Measurements from ENCODE around the gene RCSD1.
A peak's percentile ranks its signal among the peaks of the same experiment; 100 is the strongest.

Gene RCSD1

DNA sequence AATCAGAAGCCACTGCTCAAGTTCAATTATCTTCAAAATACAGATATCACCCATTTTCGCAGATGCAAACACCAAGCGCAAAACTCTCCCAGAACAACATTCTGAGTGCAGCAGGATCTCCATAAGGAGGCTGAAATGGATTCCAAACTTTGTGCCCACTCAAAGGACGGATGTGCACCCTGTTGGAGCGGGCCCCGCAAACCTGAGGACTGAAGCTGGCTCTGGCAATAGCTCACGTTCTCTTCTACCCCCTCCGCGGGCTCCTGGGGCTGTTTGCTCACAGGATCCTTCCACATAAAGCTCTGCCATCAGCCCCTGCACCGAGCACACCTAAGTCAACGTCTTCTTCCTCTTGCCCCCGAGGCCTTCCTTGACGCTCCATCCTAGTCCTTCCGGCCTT is 11.7 kb upstream of the RCSD1 start:
- no peak for DNase-seq (ENCODE audit: low read depth in 2 of 2)

DNA sequence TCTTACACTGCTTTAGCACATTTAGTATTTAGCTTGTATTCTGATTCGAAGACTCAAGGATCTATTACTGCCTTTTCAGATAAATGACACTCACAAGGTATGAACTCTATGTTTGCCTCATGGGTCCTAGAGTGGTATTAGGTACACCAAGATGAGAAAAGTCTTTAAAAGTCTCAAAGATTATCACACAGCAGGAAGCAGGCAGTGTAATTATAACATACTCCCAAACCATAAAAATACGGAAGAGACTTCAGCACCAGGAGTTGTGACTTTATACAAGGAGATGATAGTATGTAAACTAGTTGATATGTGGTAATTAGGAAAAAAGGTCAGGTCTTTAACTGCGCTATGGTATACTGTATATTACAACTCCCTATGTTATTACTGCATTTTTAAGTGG is 11.2 kb upstream of the RCSD1 start:
- DNase-seq (ENCODE audit: low read depth in 2 of 2), result no peak

GRCh38 chr1:167620002-167620401 is 10.0 kb upstream of the RCSD1 start:
- DNase-seq (ENCODE audit: low read depth in 2 of 2), result no peak

- DNase-seq (ENCODE audit: low read depth in 2 of 2), result no peak
These were observed 8.2 kb upstream of the RCSD1 start for GRCh38 chr1:167621780-167622313.

DNA sequence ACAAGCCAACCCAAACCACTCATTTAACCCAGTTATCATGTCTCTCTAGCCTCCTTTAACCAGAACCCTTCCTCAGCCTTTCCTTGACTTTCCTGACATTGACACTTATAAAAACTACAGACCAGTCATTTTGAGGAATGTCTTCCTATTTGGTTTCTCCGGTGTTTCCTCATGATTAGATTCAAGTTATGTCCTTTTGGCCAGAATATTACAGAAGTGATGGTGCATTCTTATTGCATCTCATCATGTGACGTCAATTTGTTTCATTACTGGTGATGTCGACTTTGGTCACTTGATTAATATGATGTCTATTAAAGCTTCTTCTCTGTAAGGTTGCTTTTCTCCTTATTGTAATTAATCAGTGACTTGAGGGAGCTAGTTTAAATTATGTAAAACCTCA is 6.1 kb upstream of the RCSD1 start:
- no peak for DNase-seq (ENCODE audit: low read depth in 2 of 2)

- DNase-seq (ENCODE audit: low read depth in 2 of 2), result no peak
These were observed 4.8 kb upstream of the RCSD1 start for GRCh38 chr1:167625040-167625823.

DNA sequence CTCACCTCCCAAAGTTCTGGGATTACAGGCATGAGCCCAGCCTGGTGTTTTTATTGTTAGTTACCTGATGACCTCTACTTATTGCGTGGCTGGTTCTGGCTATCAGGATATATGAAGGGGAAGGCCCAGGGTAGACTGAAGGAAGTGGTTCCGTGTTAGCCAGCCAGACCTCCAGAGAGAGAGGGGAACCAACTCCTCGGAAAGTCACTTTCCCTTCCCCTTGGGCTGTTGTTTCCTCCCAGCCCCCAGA is 2.5 kb upstream of the RCSD1 start:
- no peak for DNase-seq (ENCODE audit: low read depth in 2 of 2)

DNA sequence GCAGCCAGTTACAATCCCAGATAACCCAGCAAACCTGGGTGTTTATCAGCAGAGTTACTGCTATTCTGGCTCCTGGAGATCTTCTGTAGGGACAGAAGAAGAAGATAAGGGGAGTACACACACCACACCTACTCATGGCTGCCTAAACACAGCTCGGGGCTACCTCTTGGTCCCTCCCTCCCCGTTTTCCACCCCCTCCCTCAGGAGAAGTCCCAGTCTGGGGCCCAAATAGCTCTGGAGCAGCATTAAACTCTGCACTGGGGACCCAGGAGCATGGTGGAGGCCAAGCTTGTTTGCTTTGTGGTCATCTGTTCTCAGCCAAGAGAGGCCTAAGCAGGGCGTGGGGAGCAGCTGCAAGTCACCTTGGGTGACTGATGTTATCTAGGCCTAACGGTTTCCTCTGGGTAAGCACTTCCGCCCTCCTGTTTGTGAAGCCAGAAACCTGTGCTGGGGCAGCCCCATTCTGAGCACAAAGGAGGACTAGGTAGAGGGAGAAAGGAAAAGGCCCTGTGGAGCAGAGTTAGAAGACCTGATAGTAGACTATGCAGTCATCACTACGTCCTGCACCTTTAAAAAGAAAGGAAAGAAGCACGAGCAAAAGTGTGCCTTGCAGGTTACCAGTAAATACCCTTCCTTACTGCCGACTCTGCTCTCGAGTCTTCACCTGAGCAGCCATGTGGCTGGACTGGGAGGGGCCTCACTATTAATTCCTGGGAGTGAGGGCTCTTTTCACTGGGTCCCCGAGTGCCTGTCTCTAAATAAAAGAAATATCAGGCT is 2.0 kb upstream of the RCSD1 start:
- peak in 1 of 2 donors; percentile 54 for DNase-seq (ENCODE audit: low read depth in 2 of 2)

- no peak for DNase-seq (ENCODE audit: low read depth in 2 of 2)
These were observed 1.1 kb upstream of the RCSD1 start for GRCh38 chr1:167628741-167629515.

GRCh38 chr1:167630568-167631385 is 745 bp downstream of the RCSD1 start:
- DNase-seq (ENCODE audit: low read depth in 2 of 2), result no peak

- DNase-seq (ENCODE audit: low read depth in 2 of 2), result no peak
These were observed 1.4 kb downstream of the RCSD1 start for GRCh38 chr1:167631386-167631935.

GRCh38 chr1:167631936-167632614 is 2.0 kb downstream of the RCSD1 start:
- no peak for DNase-seq (ENCODE audit: low read depth in 2 of 2)

DNA sequence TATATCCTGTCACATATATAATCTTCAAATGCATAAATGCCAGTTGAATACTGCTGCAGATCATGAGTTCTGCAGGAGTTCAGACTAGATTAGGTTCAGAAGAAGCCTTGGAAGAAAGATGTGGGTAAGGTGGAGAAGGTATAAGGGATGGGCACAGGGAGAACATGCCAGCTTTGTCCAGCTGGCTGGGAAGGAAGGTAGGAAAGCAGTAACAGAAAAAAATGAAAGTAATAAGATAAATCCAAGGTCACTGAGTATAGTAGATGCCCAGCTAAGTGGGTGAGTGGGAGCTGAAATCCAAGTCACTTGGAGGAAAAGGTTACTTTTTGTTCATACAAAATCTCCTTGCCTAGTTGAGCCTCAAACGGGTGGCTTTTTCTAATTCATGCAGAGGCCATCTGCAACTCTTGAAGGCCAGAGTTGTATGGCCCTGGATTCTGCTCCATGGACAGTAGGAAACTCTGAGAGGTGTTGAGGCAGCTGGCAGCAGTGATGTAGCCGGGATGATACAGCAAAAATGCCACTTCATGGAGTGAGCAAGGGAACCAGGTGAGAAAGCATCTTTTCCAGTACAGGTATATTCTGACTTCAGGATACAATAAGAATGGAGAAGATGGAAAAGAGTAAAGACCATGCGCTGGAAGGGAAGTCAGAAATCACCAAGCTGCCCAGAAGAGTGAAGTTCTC is 3.4 kb downstream of the RCSD1 start:
- DNase-seq (ENCODE audit: low read depth in 2 of 2), result no peak

DNA sequence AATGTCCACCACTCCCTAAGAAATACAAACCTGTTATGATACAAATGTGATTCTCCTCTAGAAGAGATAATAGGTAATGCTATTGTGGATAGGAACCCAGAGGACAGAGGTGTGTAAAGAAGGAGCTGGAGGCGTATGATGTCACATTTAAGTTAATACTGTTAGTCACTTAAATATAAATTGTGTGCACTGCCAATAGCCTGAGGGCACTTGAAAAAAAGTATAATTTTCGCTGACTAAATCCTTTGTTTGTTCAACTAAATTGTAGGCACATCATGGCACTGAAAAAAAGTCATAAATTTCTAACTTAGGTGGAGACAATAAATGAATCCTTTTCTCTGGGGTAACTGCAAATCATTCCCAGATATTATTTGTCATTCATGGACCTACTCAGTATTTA is 4.4 kb downstream of the RCSD1 start:
- no peak for DNase-seq (ENCODE audit: low read depth in 2 of 2)

DNA sequence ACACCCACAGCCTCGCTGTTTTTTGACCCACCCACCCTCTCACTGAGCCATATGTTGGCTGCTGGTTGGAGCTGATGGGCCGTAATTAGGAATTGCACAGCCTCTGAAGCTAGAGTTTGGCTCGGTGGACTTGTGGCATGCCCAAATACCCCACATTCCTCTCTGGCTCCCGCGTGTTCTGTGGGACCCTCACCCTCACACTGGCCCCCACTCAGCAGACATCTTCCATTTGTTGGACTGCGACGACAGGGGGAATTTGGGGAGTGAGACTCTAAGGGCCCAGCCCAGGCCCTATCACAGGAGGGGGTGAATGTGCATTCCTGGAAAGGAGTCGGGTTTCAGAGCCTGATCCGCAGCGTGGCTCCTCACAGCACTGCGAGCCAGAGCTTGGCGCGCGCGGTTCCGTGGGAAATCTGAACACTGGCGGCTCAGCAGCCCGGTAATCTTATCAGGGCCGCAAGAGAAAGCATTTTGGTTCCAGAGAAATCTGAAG is 5.2 kb downstream of the RCSD1 start:
- no peak for DNase-seq (ENCODE audit: low read depth in 2 of 2)

DNA sequence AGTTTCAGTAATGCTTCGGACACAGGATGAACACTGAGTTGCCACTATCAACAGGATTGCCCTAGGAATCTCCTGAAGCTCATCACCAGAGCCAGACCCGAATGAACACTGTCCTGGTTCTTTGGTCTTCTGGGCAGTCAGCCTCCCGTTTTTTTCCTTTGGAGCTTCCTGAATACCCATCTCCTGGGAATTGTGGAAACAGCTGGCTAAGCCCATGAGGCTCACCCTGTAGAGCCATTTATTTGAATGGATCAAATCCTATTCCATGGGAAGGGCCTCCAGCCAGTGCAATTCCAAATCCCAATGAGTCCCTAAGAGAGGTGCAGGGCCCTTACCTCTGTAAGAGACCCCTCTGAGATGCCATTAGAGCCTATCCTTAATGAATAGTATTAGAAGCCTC is 5.9 kb downstream of the RCSD1 start:
- DNase-seq (ENCODE audit: low read depth in 2 of 2), result no peak

GRCh38 chr1:167638064-167638463 is 8.0 kb downstream of the RCSD1 start:
- no peak for DNase-seq (ENCODE audit: low read depth in 2 of 2)

DNA sequence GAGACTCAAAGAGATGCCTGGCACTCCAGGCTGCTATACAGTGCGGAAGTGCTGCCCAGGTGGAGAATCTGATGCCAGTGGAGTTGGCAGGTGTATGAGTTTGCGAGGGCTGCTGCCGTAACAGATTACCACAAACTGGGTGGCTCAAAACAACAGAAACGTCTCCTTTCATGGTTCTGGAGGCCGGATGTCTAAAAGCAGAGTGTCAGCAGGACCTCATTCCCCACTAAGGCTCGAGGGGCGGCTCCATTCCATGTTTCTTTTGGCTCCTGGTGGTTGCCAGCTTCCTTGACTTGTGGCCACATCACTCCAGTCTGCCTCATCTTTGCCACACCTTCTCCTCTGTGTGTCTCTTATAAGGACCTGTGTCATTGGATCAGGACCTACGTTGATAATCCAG is 10.0 kb downstream of the RCSD1 start:
- DNase-seq (ENCODE audit: low read depth in 2 of 2), result no peak

- DNase-seq (ENCODE audit: low read depth in 2 of 2), result no peak
These were observed 11.9 kb downstream of the RCSD1 start for GRCh38 chr1:167641786-167642500.

DNA sequence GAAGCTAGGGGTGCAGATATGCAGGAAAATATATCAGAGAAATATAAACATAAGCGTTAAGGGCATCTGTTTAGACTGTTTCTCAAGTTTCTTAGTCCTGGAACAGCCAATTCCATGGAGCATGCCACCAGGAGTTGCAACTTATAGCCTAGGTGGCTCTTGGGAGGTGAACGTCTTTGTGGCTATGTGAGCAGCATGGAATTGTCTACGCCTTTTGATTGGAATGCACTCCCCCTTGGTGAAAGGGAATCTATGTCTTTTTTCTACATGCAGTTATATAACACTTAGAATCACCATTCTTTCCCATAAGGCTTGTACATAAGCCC is 12.4 kb downstream of the RCSD1 start:
- DNase-seq (ENCODE audit: low read depth in 2 of 2), result no peak

Measured in activated CD8-positive, alpha-beta memory T cell treated with anti-CD3 and anti-CD28 coated beads for 4 hours (primary cell).